GM19372 (cell line): Measurements from ENCODE around the gene EVX1.

Experiments
- ATAC-seq: cut with Tn5 transposase; IDR thresholded peaks from one replicate; pipeline ENCODE4 v1.9.1; 2021; ENCODE audit warnings: mild to moderate bottlenecking, low read depth, moderate library complexity; ENCODE audit not compliant: unreplicated experiment

The EVX1 gene

GRCh38 chr7:27224983-27225934, 17.3 kb upstream of the EVX1 start:
- no peak for ATAC-seq

- no peak for ATAC-seq
These were observed 13.2 kb upstream of the EVX1 start for GRCh38 chr7:27229448-27229847.

- ATAC-seq, result no peak
These were observed 7.0 kb upstream of the EVX1 start for GRCh38 chr7:27235387-27236311.

GRCh38 chr7:27237735-27238334, 4.8 kb upstream of the EVX1 start:
- ATAC-seq, result no peak

GRCh38 chr7:27238979-27239386, 3.6 kb upstream of the EVX1 start:
- ATAC-seq, result no peak

GRCh38 chr7:27239387-27240014, 3.1 kb upstream of the EVX1 start:
- no peak for ATAC-seq

GRCh38 chr7:27240015-27240731, 2.4 kb upstream of the EVX1 start:
- no peak for ATAC-seq

GRCh38 chr7:27241189-27242056, 1.2 kb upstream of the EVX1 start:
- no peak for ATAC-seq

- no peak for ATAC-seq
These were observed 448 bp upstream of the EVX1 start for GRCh38 chr7:27242154-27242553.

GRCh38 chr7:27243340-27244163, 950 bp downstream of the EVX1 start:
- ATAC-seq, result no peak

GRCh38 chr7:27244488-27245123, 2.0 kb downstream of the EVX1 start:
- ATAC-seq, result no peak

GRCh38 chr7:27245124-27245797, 2.7 kb downstream of the EVX1 start:
- ATAC-seq, result no peak

GRCh38 chr7:27245798-27246691, 3.4 kb downstream of the EVX1 start:
- no peak for ATAC-seq

- no peak for ATAC-seq
These were observed 4.4 kb downstream of the EVX1 start for GRCh38 chr7:27247000-27247399.

- no peak for ATAC-seq
These were observed 5.1 kb downstream of the EVX1 start for GRCh38 chr7:27247452-27248426.
